ENCODE results near the gene SLC6A7. TPM values are rescaled to one million over a fixed set of nuclear protein-coding genes. Genes with fewer than 3 reads are reported as not detected.

Gene SLC6A7
- total RNA-seq, 1 experiment from 2014 or later: 0.04 TPM

- no peak for TF ChIP-seq CDX4 (CRISPR knock-in tag; IDR thresholded peaks at IDR 0.05; ENCODE audit: borderline replicate concordance)
These were observed 8.8 kb upstream of the SLC6A7 start (continued) for GRCh38 chr5:150181027-150181426.

GRCh38 chr5:150181766-150182545 is 7.9 kb upstream of the SLC6A7 start:
- Mint-ChIP-seq H3K4me3 (no peak overlapping the region), H3K27me3 (ENCODE audit: low read depth) (peaks cover 28% of the 10 kb centered on the region), H3K4me1 (peaks cover 21% of the 10 kb centered on the region), H3K9me3 (no peaks in the 10 kb centered on the region), H3K27ac (no peak overlapping the region), H3K36me3 (no peaks in the 10 kb centered on the region)
- ChIA-PET POLR2A (no interaction called here), CTCF (interaction anchor here (0.7 to 1.8 kb wide), 2 partner anchors 19 to 38 kb away, joined by 3 to 6 read pairs; no protein-coding TSS in a partner anchor)
- no peak for TF ChIP-seq FOXJ3 (CRISPR knock-in tag; IDR thresholded peaks at IDR 0.05; ENCODE audit: borderline replicate concordance)
- no peak for TF ChIP-seq AFF4 (CRISPR knock-in tag; IDR thresholded peaks at IDR 0.05; ENCODE audit: borderline replicate concordance)
- TF ChIP-seq ZNF425 (CRISPR knock-in tag; conservative IDR thresholded peaks at IDR 0.05): no peak
- no peak for TF ChIP-seq NFE2L1 (CRISPR knock-in tag; IDR thresholded peaks at IDR 0.05)
- TF ChIP-seq TEAD1 (CRISPR knock-in tag; IDR thresholded peaks at IDR 0.05): no peak
- no peak for TF ChIP-seq ERG (CRISPR knock-in tag; IDR thresholded peaks at IDR 0.05)
- no peak for TF ChIP-seq ZBTB43 (CRISPR knock-in tag; IDR thresholded peaks at IDR 0.05)
- no peak for TF ChIP-seq ZNF532 (CRISPR knock-in tag; IDR thresholded peaks at IDR 0.05; ENCODE audit: borderline replicate concordance)
- TF ChIP-seq ZSCAN18 (CRISPR knock-in tag; IDR thresholded peaks at IDR 0.05): no peak
- TF ChIP-seq NR2C2 (CRISPR knock-in tag; IDR thresholded peaks at IDR 0.05): no peak
- TF ChIP-seq ELF4 (CRISPR knock-in tag; IDR thresholded peaks at IDR 0.05; ENCODE audit: low read depth): no peak
- TF ChIP-seq ZNF396 (CRISPR knock-in tag; IDR thresholded peaks at IDR 0.05; ENCODE audit: borderline replicate concordance): no peak
- DNase-seq (ENCODE audit: low spot score) (no peak), ATAC-seq (no peak)

Measured in WTC11 (cell line).